Measurements from ENCODE around the gene DHX8. TPM values are rescaled to one million over a fixed set of nuclear protein-coding genes. Genes with fewer than 3 reads are reported as not detected.

DHX8 gene
- total RNA-seq, 4 donors from 2014 or later = 31.7 to 35.1 (median 33.4) TPM

- intact Hi-C loops (cut with DNase I) = no loop called here
- 85% methylated on average over 8 of the region's 8 CpGs for WGBS
- Histone ChIP-seq H3K4me1 (peaks cover 16 to 31% (median 24%) of the 10 kb centered on the region in 4 donors), H3K27me3 (no peaks in the 10 kb centered on the region), H3K36me3 (peaks cover 5 to 18% (median 10%) of the 10 kb centered on the region in 4 donors), H3K9me3 (no peaks in the 10 kb centered on the region), H3K27ac (replicated peaks in 1 of 4) (no peak overlapping the region), H3K4me3 (no peak overlapping the region)
- TF ChIP-seq CTCF (IDR thresholded peaks at IDR 0.05) = no peak
- no peak for TF ChIP-seq EP300 (IDR thresholded peaks at IDR 0.05)
- TF ChIP-seq POLR2AphosphoS5 (IDR thresholded peaks at IDR 0.05) = no peak
- no peak for TF ChIP-seq POLR2A (IDR thresholded peaks at IDR 0.05; ENCODE audit: low read depth)
- DNase-seq (ENCODE audit: extremely low spot score) = no peak
These were observed 48.2 kb downstream of the DHX8 start for GRCh38 chr17:43531955-43532354.

DNA sequence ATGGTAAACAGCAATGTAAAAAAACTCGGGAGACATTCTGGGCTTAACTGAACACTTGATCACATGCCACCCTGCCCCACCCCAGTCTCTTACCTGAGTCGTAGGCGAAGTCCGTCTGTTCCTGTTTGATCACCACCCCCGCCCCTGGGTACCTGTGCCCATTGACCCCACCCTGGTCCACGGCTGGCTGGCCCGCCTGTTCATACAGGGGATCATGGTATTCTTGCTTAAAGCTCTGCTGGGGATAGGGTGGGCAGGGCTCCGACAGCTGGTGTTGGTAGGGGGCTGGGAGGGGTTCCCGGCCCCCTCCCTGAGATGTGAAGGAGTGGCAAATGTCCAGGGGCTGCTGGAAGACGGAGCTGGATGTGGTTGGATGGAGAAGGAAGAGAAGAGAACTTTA is 48.8 kb downstream of the DHX8 start:
- DNase-seq (ENCODE audit: extremely low spot score) = no peak
- Histone ChIP-seq H3K27ac (replicated peaks in 1 of 4) (no peak overlapping the region), H3K9me3 (no peaks in the 10 kb centered on the region), H3K4me3 (no peak overlapping the region), H3K36me3 (peaks cover 0 to 15% (median 4%) of the 10 kb centered on the region in 4 donors), H3K27me3 (no peaks in the 10 kb centered on the region), H3K4me1 (peaks cover 16 to 31% (median 24%) of the 10 kb centered on the region in 4 donors)
- intact Hi-C loops (cut with DNase I) = no loop called here
- 86% methylated on average over 10 of the region's 10 CpGs for WGBS
- TF ChIP-seq CTCF (IDR thresholded peaks at IDR 0.05) (no peak), POLR2AphosphoS5 (IDR thresholded peaks at IDR 0.05) (no peak), POLR2A (IDR thresholded peaks at IDR 0.05; ENCODE audit: low read depth) (no peak), EP300 (IDR thresholded peaks at IDR 0.05) (no peak)

GRCh38 chr17:43533699-43534098 is 49.9 kb downstream of the DHX8 start:
- Histone ChIP-seq H3K9me3 (no peaks in the 10 kb centered on the region), H3K4me3 (no peak overlapping the region), H3K4me1 (peaks cover 16 to 23% (median 18%) of the 10 kb centered on the region in 4 donors), H3K27ac (replicated peaks in 1 of 4) (no peak overlapping the region), H3K36me3 (peaks cover 0 to 8% (median 0%) of the 10 kb centered on the region in 4 donors), H3K27me3 (no peaks in the 10 kb centered on the region)
- 90% methylated on average over 2 of the region's 4 CpGs for WGBS
- TF ChIP-seq POLR2AphosphoS5 (IDR thresholded peaks at IDR 0.05) (no peak), POLR2A (IDR thresholded peaks at IDR 0.05; ENCODE audit: low read depth) (no peak), CTCF (IDR thresholded peaks at IDR 0.05) (no peak), EP300 (IDR thresholded peaks at IDR 0.05) (no peak)
- DNase-seq (ENCODE audit: extremely low spot score) = no peak
- intact Hi-C loops (cut with DNase I) = no loop called here

DNA sequence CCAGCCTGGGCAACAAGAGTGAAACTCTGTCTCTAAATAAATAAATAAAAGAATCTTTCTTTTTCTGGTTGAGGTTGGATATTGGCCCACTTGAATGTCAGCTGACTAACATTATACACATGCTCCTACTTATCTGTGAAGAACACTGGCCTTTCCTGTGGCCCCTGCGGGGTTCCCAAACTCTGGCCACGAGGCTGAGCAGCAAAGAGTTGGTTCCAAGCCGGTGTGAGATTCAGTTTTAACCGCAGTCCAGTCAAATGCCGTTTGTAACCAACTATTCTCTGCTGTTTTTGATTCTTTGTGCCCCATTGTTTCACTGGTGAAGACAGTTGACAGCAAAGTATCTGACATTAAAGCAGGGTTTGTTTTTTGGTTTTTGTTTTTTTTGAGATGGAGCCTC is 51.1 kb downstream of the DHX8 start:
- WGBS = 81% methylated on average over 5 of the region's 5 CpGs
- Histone ChIP-seq H3K4me1 (peaks cover 13 to 16% (median 15%) of the 10 kb centered on the region in 4 donors), H3K27me3 (no peaks in the 10 kb centered on the region), H3K36me3 (peaks cover 0 to 8% (median 0%) of the 10 kb centered on the region in 4 donors), H3K9me3 (no peaks in the 10 kb centered on the region), H3K27ac (replicated peaks in 1 of 4) (no peak overlapping the region), H3K4me3 (no peak overlapping the region)
- TF ChIP-seq EP300 (IDR thresholded peaks at IDR 0.05) (no peak), CTCF (IDR thresholded peaks at IDR 0.05) (no peak), POLR2A (IDR thresholded peaks at IDR 0.05; ENCODE audit: low read depth) (no peak), POLR2AphosphoS5 (IDR thresholded peaks at IDR 0.05) (no peak)
- DNase-seq (ENCODE audit: extremely low spot score) = no peak
- intact Hi-C loops (cut with DNase I) = no loop called here

Data from esophagus muscularis mucosa (tissue), 4 donors.